Stimulated activated CD8-positive, alpha-beta memory T cell treated with anti-CD3 and anti-CD28 coated beads, Interleukin-15, amount 100 ng/mL, for 4 hours (primary cell): ENCODE measurements around the gene QRICH1.
"Not testable (repeated sequence)": the region's sequence is repeated elsewhere in the genome, so short reads cannot be mapped to it uniquely, and the experiment has no call there.

ENCODE experiments used
- DNase-seq, 2 donors: peaks; one replicate each; pipeline ENCODE4 v3.0.0-alpha.2; 2020; ENCODE audit warnings: low read depth in 2 of 2

The QRICH1 gene

GRCh38 chr3:49017229-49017970, 76.5 kb downstream of the QRICH1 start:
- DNase-seq = no peak

GRCh38 chr3:49016414-49017228, 77.2 kb downstream of the QRICH1 start:
- DNase-seq = no peak

- DNase-seq = no peak
These were observed 78.1 kb downstream of the QRICH1 start for GRCh38 chr3:49015765-49016164.

- DNase-seq = no peak
These were observed 78.8 kb downstream of the QRICH1 start for GRCh38 chr3:49015072-49015471.

GRCh38 chr3:49013738-49014660, 79.9 kb downstream of the QRICH1 start:
- no peak for DNase-seq

- DNase-seq = no peak
These were observed 80.6 kb downstream of the QRICH1 start for GRCh38 chr3:49013113-49013737.

- DNase-seq = no peak
These were observed 81.3 kb downstream of the QRICH1 start for GRCh38 chr3:49012441-49013017.

- DNase-seq = no peak
These were observed 84.5 kb downstream of the QRICH1 start for GRCh38 chr3:49009396-49009795.

- not testable (repeated sequence) for DNase-seq
These were observed 85.2 kb downstream of the QRICH1 start for GRCh38 chr3:49008627-49009026.

- peak; percentile 78 to 84 for DNase-seq
These were observed 85.9 kb downstream of the QRICH1 start for GRCh38 chr3:49007771-49008528.

GRCh38 chr3:49007068-49007770, 86.7 kb downstream of the QRICH1 start, which contains the start of gene WDR6:
WDR6 (plus strand) TSS chr3:49007391; CDS start chr3:49007432, 41 bp downstream.
- peak; percentile 92 to 95 for DNase-seq

GRCh38 chr3:49006408-49007067, 87.3 kb downstream of the QRICH1 start:
- DNase-seq = no peak

- DNase-seq = no peak
These were observed 87.9 kb downstream of the QRICH1 start for GRCh38 chr3:49005998-49006397.

GRCh38 chr3:49005303-49005680, 88.6 kb downstream of the QRICH1 start:
- DNase-seq = no peak

GRCh38 chr3:49004352-49005302, 89.2 kb downstream of the QRICH1 start:
- DNase-seq = no peak

GRCh38 chr3:49001155-49001554, 92.7 kb downstream of the QRICH1 start:
- no peak for DNase-seq

- no peak for DNase-seq
These were observed 94.6 kb downstream of the QRICH1 start for GRCh38 chr3:48999085-48999858.
